ENCODE measurements around the gene SEMA6A. TPM values are rescaled to one million over a fixed set of nuclear protein-coding genes. Genes with fewer than 3 reads are reported as not detected.

SEMA6A gene
- total and polyA plus RNA-seq, 4 donors, result 3.4 to 31.6 (median 12.0) TPM

DNA sequence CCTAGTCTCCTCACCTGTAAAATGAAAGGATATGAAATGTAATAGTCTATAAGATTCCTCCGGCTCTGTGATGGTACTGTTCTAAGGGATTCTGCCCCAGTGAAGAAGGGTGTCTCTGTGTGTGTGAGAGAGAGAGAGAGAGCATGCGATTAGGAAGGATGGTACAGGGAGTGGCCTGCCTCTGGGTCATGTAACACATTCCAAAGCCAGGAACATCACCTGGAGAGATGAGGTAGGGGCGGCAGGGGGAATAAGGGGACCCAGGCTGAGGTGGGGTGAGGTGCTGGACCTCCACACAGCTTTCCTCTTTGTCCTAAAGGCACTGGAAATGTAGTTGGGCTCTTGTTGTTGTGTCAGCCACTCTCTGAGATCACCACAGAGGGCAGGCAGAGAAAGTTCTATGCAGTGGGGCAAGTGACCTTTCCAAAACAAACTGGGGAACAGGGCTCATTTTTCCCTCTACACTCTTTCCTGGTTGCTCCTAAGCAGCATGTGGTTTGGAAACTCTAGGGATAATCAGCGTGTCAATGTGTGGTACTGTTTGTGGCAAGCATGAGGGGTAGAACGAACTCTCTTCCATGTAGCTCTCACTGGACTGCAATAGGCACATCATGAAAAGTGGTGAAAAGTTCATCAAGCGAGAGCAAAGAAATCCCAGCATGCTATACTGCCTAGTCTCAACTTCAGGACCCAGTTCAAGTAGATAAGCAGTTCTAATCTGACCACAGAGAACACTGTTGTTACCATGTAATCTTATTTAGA is 65.0 kb downstream of the SEMA6A start:
- Histone ChIP-seq H3K9ac (ENCODE audit: insufficient read depth in 1 of 2, low read length in 2 of 2) (no peak overlapping the region), H3K4me3 (no peak overlapping the region), H3K36me3 (ENCODE audit: control insufficient read depth in 4 of 4, insufficient read depth in 4 of 4, low read length in 4 of 4) (no peaks in the 10 kb centered on the region), H3K27me3 (ENCODE audit: control insufficient read depth in 3 of 3, insufficient read depth in 3 of 3, low read length in 2 of 3) (no peaks in the 10 kb centered on the region), H3K9me3 (ENCODE audit: control insufficient read depth in 4 of 4, insufficient read depth in 3 of 4, low read length in 3 of 4) (no peaks in the 10 kb centered on the region), H3K27ac (ENCODE audit: low read depth in 1 of 2, low read length in 1 of 2) (no peak overlapping the region), H3K4me1 (ENCODE audit: control insufficient read depth in 5 of 5, insufficient read depth in 5 of 5, low read length in 5 of 5) (peaks cover 0 to 52% (median 7%) of the 10 kb centered on the region in 5 donors)
- ATAC-seq (ENCODE audit: insufficient read depth, low FRiP score), result no peak
- TF ChIP-seq, protein P1, sequence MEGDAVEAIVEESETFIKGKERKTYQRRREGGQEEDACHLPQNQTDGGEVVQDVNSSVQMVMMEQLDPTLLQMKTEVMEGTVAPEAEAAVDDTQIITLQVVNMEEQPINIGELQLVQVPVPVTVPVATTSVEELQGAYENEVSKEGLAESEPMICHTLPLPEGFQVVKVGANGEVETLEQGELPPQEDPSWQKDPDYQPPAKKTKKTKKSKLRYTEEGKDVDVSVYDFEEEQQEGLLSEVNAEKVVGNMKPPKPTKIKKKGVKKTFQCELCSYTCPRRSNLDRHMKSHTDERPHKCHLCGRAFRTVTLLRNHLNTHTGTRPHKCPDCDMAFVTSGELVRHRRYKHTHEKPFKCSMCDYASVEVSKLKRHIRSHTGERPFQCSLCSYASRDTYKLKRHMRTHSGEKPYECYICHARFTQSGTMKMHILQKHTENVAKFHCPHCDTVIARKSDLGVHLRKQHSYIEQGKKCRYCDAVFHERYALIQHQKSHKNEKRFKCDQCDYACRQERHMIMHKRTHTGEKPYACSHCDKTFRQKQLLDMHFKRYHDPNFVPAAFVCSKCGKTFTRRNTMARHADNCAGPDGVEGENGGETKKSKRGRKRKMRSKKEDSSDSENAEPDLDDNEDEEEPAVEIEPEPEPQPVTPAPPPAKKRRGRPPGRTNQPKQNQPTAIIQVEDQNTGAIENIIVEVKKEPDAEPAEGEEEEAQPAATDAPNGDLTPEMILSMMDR (IDR thresholded peaks at IDR 0.05; ENCODE audit: control extremely low read depth, extremely low read depth), result no peak
- no peak for DNase-seq
- WGBS, 2 donors, result 92% methylated on average over 6 of the region's 6 CpGs

DNA sequence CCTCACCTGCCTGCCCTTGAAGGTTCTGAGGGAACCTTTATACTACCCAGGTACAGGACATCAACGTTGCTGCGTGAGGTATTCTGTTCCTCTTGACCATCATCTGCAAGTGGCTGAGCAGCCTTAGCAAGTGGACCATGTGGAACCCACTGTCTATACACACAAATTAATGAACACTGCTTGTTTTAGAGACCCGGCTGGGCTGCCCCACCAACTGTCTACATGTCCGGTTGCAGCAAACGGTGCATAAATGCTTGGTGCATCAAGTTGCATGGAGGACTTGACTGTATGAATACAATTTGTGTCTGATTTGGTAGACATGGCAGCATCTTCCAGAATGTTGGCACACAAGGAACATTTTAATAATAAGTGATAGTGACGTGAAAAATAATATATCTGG is 65.8 kb downstream of the SEMA6A start:
- WGBS, 2 donors, result 94 to 96% methylated on average over 6 of the region's 6 CpGs
- Histone ChIP-seq H3K36me3 (ENCODE audit: control insufficient read depth in 4 of 4, insufficient read depth in 4 of 4, low read length in 4 of 4) (no peaks in the 10 kb centered on the region), H3K27ac (ENCODE audit: low read depth in 1 of 2, low read length in 1 of 2) (no peak overlapping the region), H3K9ac (ENCODE audit: insufficient read depth in 1 of 2, low read length in 2 of 2) (no peak overlapping the region), H3K27me3 (ENCODE audit: control insufficient read depth in 3 of 3, insufficient read depth in 3 of 3, low read length in 2 of 3) (no peaks in the 10 kb centered on the region), H3K4me3 (no peak overlapping the region), H3K4me1 (ENCODE audit: control insufficient read depth in 5 of 5, insufficient read depth in 5 of 5, low read length in 5 of 5) (peaks cover 0 to 55% (median 7%) of the 10 kb centered on the region in 5 donors), H3K9me3 (ENCODE audit: control insufficient read depth in 4 of 4, insufficient read depth in 3 of 4, low read length in 3 of 4) (no peaks in the 10 kb centered on the region)
- DNase-seq (no peak), ATAC-seq (ENCODE audit: insufficient read depth, low FRiP score) (no peak)
- TF ChIP-seq, protein P1 (IDR thresholded peaks at IDR 0.05; ENCODE audit: control extremely low read depth, extremely low read depth), result no peak

DNA sequence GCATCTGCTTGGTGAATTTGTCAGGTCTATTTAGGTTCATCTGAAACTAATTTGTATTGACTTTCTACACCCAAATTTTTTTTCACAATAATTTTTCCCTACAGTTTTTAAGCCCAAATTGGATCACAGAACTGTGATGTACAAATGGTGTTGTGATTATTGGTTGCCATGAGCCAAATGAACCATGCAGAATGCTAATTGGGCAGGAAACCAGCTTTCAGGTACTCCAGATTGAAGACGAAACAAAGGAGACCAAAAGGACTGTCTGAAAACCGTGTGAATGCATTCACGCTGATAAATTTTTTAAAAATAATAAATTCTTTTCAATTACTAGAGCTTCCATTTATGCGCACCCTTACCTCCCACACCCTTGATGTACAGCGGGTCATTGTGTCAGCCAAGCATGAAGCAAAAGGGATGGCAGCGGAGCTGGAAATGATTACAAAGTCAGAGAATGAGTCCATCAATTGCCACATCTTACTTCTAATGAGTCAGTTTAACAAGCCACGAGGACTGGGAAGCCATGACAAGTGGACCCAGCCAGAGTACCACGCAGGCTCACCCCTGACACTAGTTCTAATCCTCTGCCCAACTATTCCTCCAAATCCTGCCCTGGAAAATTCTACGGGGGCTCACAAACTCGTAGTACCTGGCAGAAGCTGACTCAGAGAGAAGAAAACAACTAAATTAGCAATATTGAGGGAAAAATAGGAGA is 66.5 kb downstream of the SEMA6A start:
- Histone ChIP-seq H3K36me3 (ENCODE audit: control insufficient read depth in 4 of 4, insufficient read depth in 4 of 4, low read length in 4 of 4) (no peaks in the 10 kb centered on the region), H3K9me3 (ENCODE audit: control insufficient read depth in 4 of 4, insufficient read depth in 3 of 4, low read length in 3 of 4) (no peaks in the 10 kb centered on the region), H3K4me1 (ENCODE audit: control insufficient read depth in 5 of 5, insufficient read depth in 5 of 5, low read length in 5 of 5) (peaks cover 0 to 55% (median 8%) of the 10 kb centered on the region in 5 donors), H3K27me3 (ENCODE audit: control insufficient read depth in 3 of 3, insufficient read depth in 3 of 3, low read length in 2 of 3) (no peaks in the 10 kb centered on the region), H3K9ac (ENCODE audit: insufficient read depth in 1 of 2, low read length in 2 of 2) (no peak overlapping the region), H3K4me3 (no peak overlapping the region), H3K27ac (ENCODE audit: low read depth in 1 of 2, low read length in 1 of 2) (no peak overlapping the region)
- TF ChIP-seq, protein P1 (IDR thresholded peaks at IDR 0.05; ENCODE audit: control extremely low read depth, extremely low read depth), result no peak
- 83 to 91% methylated on average over 10 of the region's 10 CpGs for WGBS, 2 donors
- no peak for DNase-seq
- ATAC-seq (ENCODE audit: insufficient read depth, low FRiP score), result no peak
